Femur (tissue), 1 donor: ENCODE measurements around the gene PROK1.

Source experiments
- DNase-seq: peaks from one replicate; pipeline ENCODE4 v3.0.0-alpha.2; 2017

PROK1 gene

DNA sequence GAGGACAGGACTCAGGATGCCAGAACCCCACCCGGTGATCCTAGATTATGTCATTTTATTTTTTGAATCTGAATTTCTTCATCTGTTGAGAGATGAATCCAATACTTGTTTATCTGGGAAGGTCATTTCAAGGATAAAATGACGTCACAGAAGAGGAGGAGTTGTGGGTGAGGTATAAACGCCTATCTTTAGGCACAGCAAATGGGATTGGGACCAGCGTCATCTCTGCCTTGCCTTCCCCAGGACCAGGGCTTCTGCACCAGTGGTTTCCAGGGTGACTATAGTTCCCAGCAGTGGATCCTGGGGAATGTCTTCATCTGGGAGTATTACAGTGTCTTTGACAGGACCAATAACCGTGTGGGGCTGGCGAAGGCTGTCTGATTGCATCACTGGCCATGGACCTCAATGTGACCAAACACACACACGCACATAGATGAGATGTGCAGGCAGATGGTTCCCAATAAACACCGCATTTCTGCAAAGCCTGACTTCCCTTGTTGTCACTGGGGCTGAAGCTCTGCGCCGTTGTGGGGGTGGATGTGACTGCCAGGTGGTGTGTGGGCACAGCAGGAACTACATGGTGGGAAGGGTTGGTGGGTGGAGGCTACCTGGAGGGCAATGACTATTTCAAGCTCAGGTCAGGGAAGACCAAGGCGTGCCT lies 40.0 kb downstream of the PROK1 start:
- DNase-seq, result no peak

DNA sequence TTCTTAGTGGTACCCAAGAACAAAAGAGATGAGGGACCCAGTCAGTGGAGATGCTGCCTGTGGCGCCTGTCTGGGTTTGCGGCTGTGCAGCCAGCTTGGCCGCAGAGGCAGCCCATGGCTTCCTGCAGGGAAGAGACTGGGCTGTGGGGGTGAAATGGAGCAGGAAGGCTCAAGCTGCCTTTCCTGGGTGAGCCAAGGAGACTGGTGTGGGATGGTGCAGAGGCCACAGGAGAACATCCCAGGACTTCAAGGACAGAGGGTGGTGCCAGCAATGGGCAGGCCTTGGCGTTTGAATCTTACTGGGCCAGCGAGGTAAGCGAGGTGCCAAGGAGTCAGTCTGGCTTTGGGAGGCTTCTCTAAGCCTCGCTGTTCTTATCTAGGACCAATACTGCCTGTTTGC lies 41.6 kb downstream of the PROK1 start:
- DNase-seq, result no peak

DNA sequence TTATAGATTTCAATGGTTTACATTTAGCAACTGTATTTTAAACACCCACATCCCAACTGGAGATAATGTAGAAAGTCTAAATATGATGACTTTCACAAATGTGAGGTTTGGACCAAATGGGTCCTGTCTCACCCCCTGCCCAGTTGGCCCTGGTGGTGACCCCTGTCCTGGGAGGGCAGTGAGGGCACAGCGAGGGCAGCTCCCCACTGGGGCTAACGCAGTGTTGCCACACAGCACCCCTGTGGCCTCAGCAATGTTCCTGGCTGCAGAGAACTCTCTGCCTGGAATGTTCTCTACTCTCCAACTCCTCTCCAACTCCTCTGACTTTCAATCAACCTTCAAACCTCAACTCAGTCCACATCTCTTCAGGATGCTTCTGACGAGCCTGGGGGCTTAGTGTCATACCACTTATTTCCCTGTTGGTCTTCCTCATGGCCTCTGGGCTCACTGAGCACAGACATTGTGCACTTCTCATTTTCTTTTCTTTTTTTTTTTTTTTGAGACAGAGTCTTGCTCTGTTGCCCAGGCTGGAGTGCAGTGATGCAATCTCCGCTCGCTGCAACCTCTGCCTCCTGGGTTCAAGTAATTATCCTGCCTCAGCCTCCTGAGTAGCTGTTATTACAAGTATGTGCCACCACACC lies 42.2 kb downstream of the PROK1 start:
- no peak for DNase-seq

DNA sequence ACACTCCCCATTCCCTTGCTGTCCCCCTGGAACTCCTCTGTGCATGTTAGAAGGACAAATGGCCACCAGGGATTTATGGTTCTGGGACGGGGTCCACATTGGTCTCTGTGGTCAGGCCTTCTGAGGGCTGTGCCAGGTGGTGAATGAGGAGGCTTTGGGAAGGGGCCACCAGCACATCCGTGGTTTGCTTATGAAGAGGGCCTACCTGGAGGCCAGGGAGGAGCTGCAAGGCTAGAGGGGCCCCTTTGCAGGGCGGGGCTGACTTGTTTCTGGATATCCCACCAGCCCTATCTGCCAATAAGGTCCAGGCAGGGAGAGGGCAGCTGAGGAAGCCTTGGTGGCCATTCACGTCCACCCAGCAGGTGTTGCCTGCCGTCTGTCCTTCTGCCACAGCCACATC lies 43.1 kb downstream of the PROK1 start:
- no peak for DNase-seq

DNA sequence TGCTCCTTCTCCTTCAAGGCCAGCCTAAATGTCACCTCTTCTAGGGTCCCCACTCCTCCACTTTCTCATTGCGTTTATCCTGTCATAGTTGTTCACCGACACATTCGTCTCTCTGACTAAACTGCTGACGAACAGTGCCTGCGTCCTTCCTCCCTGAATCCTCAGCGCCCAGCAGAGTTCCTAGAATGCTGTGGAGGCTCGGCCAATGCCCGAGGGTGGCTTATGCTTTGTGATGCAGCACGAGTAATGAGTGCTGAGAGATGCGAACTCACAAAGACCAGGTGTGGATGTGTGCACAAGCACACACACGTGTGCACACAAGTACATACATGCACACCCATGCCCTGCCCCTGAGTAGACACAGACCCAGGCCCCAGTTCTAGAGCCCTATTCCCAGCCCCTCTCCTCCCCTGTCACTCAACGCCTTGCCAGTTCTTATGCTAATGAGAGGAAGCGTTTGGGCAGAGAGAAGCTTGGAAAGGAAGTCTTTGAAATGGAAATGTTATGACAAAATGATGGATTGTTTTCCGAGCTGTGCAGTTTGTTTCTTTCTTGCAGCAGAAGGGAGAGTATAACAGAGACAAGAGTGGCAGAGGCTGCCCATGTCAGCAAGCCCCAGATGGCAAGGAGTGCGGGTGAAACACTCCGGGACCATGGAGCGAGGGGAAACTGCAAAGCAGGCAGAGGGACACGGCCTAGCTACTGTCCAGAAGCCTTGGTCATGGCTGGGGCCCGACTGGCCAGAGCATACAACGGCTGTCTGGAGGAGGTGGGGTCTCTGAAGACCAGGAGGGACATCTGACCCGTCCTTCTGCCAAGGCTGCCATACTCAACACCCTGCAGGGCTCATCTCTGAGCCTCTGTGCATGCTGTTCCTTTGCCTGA lies 43.8 kb downstream of the PROK1 start:
- DNase-seq, result no peak

DNA sequence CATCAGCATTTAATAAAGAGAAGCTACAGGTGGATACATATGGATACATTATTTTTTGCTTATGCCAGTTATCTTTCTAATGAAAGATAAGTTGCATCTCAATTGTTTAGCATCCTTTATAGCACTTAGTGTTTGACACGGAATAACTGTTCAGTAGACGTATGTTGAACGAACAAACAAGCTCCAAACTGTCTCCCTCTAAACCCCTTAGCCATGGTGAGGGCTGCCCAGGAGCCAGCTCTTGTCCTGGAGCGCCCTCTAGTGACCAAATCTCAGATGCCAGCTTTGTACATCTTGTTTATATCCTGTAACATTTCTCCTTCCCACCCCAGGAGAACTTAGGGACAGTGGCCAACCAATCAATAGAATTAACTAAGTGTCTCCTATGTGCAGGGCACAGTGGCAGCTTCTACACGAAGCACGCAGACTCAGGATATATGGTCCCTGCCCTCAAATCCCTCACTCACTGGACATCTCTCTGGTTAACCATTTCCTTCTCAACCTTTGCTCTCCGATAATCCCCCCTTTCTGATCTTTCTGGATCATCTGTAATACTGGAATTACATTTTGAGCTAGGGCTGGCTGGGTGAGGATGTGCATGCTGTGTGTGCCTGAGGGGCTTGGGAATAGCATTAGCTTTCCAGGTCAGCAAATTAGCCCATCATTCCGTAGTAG lies 45.1 kb downstream of the PROK1 start:
- peak; percentile 76 for DNase-seq

DNA sequence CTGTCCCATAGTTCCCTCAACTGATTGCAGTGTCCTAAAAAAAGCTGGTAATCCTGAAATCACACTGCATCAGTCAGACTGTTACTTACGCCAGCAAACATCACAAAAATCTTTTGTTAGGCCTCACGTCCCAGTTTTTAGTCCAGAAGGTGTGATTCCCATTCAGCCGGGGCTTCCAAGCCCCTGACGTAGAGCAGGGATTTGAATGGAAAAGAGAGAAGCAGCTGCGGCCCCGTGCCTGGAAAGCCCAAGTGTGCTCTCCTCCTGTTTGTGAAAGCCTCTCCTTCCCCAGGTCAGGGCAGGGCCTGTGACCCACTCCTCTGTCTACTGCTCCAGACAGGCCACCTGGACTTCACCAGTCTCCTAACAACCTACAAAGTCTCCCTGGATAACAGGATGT lies 47.3 kb downstream of the PROK1 start:
- no peak for DNase-seq

DNA sequence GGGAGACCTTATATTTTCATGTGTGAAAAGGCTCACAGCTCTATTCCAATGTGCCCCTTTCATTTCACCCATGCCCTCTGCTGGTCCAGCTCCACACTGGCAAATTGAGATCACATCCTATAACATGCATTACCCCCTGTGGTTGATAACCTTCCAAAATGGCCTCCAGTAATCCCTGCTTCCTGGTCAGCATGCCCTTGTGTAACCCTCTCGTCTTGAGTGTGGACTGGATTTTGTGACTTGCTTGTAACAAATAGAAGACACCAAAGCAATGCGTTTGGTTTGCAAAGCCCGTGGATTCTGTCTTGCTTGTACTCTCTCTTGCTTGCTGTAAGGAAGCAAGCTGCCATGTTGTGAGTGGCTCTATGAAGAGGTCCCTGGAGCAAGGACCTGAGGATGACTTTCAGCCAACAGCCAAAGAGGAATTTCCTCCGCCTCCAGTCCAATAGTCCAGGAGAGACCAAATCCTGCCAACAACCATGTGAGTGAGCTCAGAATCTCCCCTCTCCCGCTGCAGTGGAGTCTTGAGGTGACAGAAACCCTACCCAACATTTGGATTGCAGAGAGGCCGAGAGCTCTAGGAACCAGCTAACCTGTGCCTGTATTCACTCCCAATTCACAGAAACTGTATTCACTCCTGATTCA lies 50.7 kb downstream of the PROK1 start:
- no peak for DNase-seq

DNA sequence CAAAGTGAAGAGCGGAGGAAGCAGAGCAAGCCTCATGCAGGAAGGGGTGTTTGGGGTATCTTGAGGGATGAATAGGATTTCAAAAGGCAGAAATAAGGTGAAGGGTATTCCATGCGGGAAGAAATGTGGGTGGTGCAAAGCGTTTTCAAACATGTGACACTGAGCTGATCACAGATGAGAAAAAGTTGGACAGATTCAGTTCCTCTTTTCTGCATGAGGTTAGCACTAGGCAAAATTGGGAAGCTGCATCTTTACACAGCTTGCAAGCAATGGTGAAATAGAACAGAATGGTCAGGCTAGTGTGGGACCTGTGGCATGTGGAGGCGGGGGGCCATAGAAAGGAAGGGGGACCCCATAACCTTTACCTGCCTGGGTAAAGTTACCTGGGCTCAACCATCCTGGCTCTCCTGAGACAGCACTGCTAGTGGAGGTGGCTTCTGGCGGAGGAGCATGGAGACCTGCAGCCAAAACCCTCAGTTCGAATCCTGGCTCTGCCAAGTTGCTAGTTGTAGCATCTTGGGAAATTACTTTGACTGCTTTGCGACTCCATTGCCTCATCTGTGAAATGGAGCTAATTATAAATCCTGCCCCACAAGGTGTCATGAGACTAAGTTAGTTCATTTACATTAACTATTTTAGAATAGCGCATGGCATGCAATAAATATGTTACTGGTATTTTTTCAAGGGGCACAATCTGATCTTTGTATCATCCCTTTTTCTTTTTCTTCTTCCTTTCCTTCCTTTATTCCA lies 51.6 kb downstream of the PROK1 start:
- DNase-seq, result no peak

DNA sequence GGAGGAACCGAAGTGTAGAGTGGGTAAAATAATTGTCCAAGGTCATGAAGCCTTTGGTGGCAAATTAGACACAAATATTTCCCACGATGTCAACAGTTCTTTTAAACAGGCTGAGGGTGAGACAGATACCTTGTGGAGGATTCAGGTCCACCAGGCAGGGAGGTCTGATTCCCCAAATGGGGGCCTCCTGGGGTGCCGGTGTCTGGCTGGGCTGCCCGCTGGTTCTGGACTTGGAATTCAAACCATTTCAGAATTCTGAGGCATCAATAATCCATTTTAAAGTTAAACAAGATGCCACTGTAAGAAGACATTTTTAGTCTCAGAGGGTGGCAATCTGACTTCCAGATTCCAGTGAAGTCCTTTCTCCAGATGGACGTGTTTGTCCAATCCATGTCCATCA lies 52.5 kb downstream of the PROK1 start:
- DNase-seq, result no peak

DNA sequence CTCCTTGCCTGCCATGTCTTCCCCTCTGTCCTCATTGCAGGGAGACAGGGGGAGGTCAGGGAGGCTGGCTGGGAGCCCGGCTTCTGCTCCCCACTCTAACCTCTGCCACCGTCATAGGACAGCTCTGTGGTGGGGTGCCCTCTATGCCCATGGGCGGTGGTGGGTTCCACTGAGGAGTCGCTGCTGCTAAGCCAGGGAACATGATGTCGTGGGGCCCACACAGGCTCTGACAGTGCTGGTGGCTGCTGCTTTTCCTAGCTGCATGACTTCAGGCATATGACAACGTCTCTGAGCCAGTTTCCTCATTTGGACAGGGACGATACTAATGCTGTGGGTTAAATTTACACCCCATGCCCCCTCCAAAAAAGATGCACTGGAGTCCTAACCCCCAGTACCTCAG lies 53.3 kb downstream of the PROK1 start:
- DNase-seq, result no peak

DNA sequence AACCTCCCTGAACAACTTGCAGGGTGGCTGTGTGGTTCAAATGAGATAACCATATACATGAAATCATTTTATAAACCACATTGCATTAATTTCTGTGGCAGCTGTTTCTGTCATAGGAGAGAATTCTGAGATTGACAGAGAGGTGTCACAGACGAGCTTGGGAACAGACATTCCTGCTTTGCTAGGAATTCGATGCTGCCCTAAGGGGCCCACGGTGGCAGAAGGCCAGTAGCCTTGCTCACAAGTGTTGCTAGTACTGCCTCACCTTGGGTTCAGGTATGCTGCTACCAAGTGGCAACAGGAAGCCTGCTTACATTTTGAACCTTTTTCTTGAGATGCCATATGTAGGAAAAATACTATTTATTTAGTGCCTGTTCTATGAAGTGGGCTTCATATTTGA lies 54.6 kb downstream of the PROK1 start:
- no peak for DNase-seq

DNA sequence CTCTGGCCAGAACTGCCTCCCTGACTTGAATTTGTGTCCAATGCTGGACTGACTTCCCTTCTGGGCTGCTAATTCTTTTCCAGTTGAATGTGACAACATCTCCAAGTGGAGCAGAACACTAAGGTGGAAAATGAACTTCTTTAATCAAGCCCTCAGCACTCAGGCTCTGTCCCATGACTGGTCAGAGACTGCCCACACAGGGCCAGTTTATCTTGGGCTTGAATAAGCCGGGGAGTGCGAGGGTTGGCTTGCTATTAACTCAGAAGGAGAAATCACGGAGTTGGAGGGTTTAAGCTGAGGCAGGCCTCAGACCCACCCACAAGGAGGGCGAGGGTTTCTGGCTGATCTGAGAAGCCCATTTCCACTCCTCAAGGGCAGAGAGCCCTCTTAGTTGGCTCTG lies 55.6 kb downstream of the PROK1 start:
- no peak for DNase-seq
